ENCODE data around the gene TSC22D1.

- no peak for TF ChIP-seq POLR2A (IDR thresholded peaks at IDR 0.05)
- TF ChIP-seq CTCF (IDR thresholded peaks at IDR 0.05): no peak
Observed at GRCh38 chr13:44403461-44404056, 172.6 kb downstream of the TSC22D1 start.
